GM23248 (cell line): ENCODE measurements around the gene ATP5F1B. TPM values are rescaled to one million over a fixed set of nuclear protein-coding genes. Genes with fewer than 3 reads are reported as not detected.

Experiments
- DNase-seq: peaks from one replicate; pipeline ENCODE4 v3.0.0-alpha.2; 2015
- H2AFZ ChIP-seq: fragments of 200-600 bp; sonication (generic); 2 replicates; pipeline ENCODE4 v1.6.1; 2016; ENCODE audit warnings: antibody characterized with exemption
- H3F3A ChIP-seq: fragments of 200-600 bp; sonication (generic); 2 replicates; pipeline ENCODE4 v1.6.1; 2016; ENCODE audit warnings: mild to moderate bottlenecking, antibody characterized with exemption, mixed run types; ENCODE audit not compliant: insufficient read depth
- H3K27ac ChIP-seq: fragments of 200-600 bp; sonication (generic); 2 replicates; pipeline ENCODE4 v1.5.1; 2016; ENCODE audit warnings: mild to moderate bottlenecking
- H3K27me3 ChIP-seq: fragments of 200-600 bp; sonication (generic); replicated peaks from 2 replicates; pipeline ENCODE4 v1.6.1; 2016; ENCODE audit warnings: mild to moderate bottlenecking; ENCODE audit not compliant: insufficient read depth
- H3K36me3 ChIP-seq: fragments of 200-600 bp; sonication (generic); 2 replicates; pipeline ENCODE4 v1.6.1; 2016; ENCODE audit warnings: low read depth, mild to moderate bottlenecking
- H3K4me1 ChIP-seq: fragments of 200-600 bp; sonication (generic); 2 replicates; pipeline ENCODE4 v1.6.1; 2016; ENCODE audit warnings: mild to moderate bottlenecking; ENCODE audit not compliant: insufficient read depth
- H3K4me2 ChIP-seq: fragments of 200-600 bp; sonication (generic); one replicate; pipeline ENCODE4 v1.6.1; 2016; ENCODE audit warnings: mild to moderate bottlenecking; ENCODE audit not compliant: unreplicated experiment
- H3K4me3 ChIP-seq: fragments of 200-600 bp; sonication (generic); 2 replicates; pipeline ENCODE4 v1.5.1; 2016; ENCODE audit warnings: mild to moderate bottlenecking
- H3K79me2 ChIP-seq: fragments of 200-600 bp; sonication (generic); 2 replicates; pipeline ENCODE4 v1.6.1; 2016; ENCODE audit warnings: mild to moderate bottlenecking; ENCODE audit not compliant: insufficient read depth
- H3K9ac ChIP-seq: fragments of 200-600 bp; sonication (generic); 2 replicates; pipeline ENCODE4 v1.6.1; 2016; ENCODE audit warnings: mild to moderate bottlenecking
- H3K9me2 ChIP-seq: fragments of 200-600 bp; sonication (generic); 2 replicates; pipeline ENCODE4 v1.6.1; 2016; ENCODE audit warnings: mixed run types, mild to moderate bottlenecking, moderate library complexity; ENCODE audit not compliant: insufficient read depth
- H3K9me3 ChIP-seq: fragments of 200-600 bp; sonication (generic); one replicate; pipeline ENCODE4 v1.6.1; 2017; ENCODE audit warnings: low read depth
- H4K20me1 ChIP-seq: fragments of 200-600 bp; sonication (generic); 2 replicates; pipeline ENCODE4 v1.6.0; 2016; ENCODE audit not compliant: insufficient read depth
- EZH2 ChIP-seq: fragments of 200-600 bp; sonication (generic); IDR thresholded peaks from 2 replicates; pipeline ENCODE4 v1.6.1; 2018; ENCODE audit warnings: antibody characterized with exemption, mild to moderate bottlenecking; ENCODE audit not compliant: insufficient read depth, poor library complexity, severe bottlenecking
- EZH2phosphoT487 ChIP-seq: fragments of 200-600 bp; sonication (generic); IDR thresholded peaks from 2 replicates; pipeline ENCODE4 v1.6.1; 2018; ENCODE audit warnings: antibody characterized with exemption, moderate library complexity, mild to moderate bottlenecking, low read depth; ENCODE audit not compliant: insufficient read depth
- WGBS, 2 experiments: methylation state at CpG; one replicate each; pipeline ENCODE4 v1.1.6; 2015 to 2017; ENCODE audit warnings: low lambda C conversion rate in 2 of 2, low coverage in 1 of 2; ENCODE audit errors: missing lambda C conversion rate in 2 of 2; 5-methylcytosine and 5-hydroxymethylcytosine counted together
- in situ Hi-C: fragments of 300-500 bp; cut with MboI; formaldehyde crosslinking; loops from 2 replicates; pipeline ENCODE4 v1.15.0; 2020
- polyA plus RNA-seq: library from polyadenylated mRNA; unstranded; fragments of >200 nt; fragmentation: Nextera tagmentation; extraction: Ambion mirVana; gene quantifications from 2 replicates; pipeline ENCODE4 v1.2.1, GENCODE V29; 2016
- total RNA-seq: library from RNA; depleted of rRNA; stranded (reverse); fragments of >200 nt; shearing (Covaris generic); gene quantifications from 2 replicates; pipeline ENCODE4 v1.2.3, GENCODE V29; 2014

The ATP5F1B gene
- total and polyA plus RNA-seq, 2 experiments from 2014 or later = 505 to 826 TPM

GRCh38 chr12:56630180-56630632, 15.6 kb downstream of the ATP5F1B start, which contains the start of gene BAZ2A:
Gene BAZ2A, minus strand, starts transcription at chr12:56630326. Its CDS starts 12,796 bp downstream, at chr12:56617530.
- Histone ChIP-seq H3F3A (peaks cover 46% of the 10 kb centered on the region), H2AFZ (peak within 1 kb of the TSS; percentile 61), H4K20me1 (0 out of 2 replicates have a peak, but pooled peaks cover 5% of the 10 kb centered on the region), H3K79me2 (peaks cover 100% of the 10 kb centered on the region), H3K9me3 (no peaks in the 10 kb centered on the region), H3K4me3 (peak within 1 kb of the TSS; percentile 84), H3K9me2 (no peaks in the 10 kb centered on the region), H3K4me1 (peaks cover 51% of the 10 kb centered on the region), H3K27ac (peak within 1 kb of the TSS; percentile 83), H3K27me3 (no peaks in the 10 kb centered on the region), H3K36me3 (peaks cover 13% of the 10 kb centered on the region), H3K4me2 (peak within 1 kb of the TSS; percentile 93), H3K9ac (peak within 1 kb of the TSS; percentile 93)
- in situ Hi-C loops = no loop called here
- WGBS, 2 experiments = 2 to 10% methylated on average over 13 to 29 of the region's 31 CpGs
- DNase-seq = peak; percentile 95
- no peak for TF ChIP-seq EZH2phosphoT487
- no peak for TF ChIP-seq EZH2

- Histone ChIP-seq H3K27me3 (no peaks in the 10 kb centered on the region), H3K9ac (peak overlapping the region; percentile 93), H3K4me1 (peaks cover 51% of the 10 kb centered on the region), H3K27ac (peak overlapping the region; percentile 83), H3K4me2 (peak overlapping the region; percentile 93), H3K79me2 (peaks cover 100% of the 10 kb centered on the region), H3K9me2 (no peaks in the 10 kb centered on the region), H4K20me1 (0 out of 2 replicates have a peak, but pooled peaks cover 5% of the 10 kb centered on the region), H3F3A (peaks cover 48% of the 10 kb centered on the region), H3K4me3 (peak overlapping the region; percentile 84), H2AFZ (peak overlapping the region; percentile 61), H3K9me3 (no peaks in the 10 kb centered on the region), H3K36me3 (peaks cover 14% of the 10 kb centered on the region)
- in situ Hi-C loops = no loop called here
- 0 to 1% methylated on average over 33 to 43 of the region's 46 CpGs for WGBS, 2 experiments
- TF ChIP-seq EZH2 (no peak), EZH2phosphoT487 (no peak)
- DNase-seq = peak; percentile 66
Measured at GRCh38 chr12:56629459-56630179, 16.2 kb downstream of the ATP5F1B start.

- H3K27ac ChIP-seq = peak overlapping the region; percentile 83
- H3K79me2 ChIP-seq = peaks cover 100% of the 10 kb centered on the region
- peaks cover 50% of the 10 kb centered on the region for H3K4me1 ChIP-seq
- H3K9me3 ChIP-seq = no peaks in the 10 kb centered on the region
- peaks cover 53% of the 10 kb centered on the region for H3F3A ChIP-seq
- H3K9me2 ChIP-seq = no peaks in the 10 kb centered on the region
- in situ Hi-C loops = no loop called here
- peaks cover 20% of the 10 kb centered on the region for H3K36me3 ChIP-seq
- TF ChIP-seq EZH2phosphoT487 (no peak), EZH2 (no peak)
- peak overlapping the region; percentile 93 for H3K9ac ChIP-seq
- peak overlapping the region; percentile 93 for H3K4me2 ChIP-seq
- peak overlapping the region; percentile 84 for H3K4me3 ChIP-seq
- DNase-seq = peak; percentile 83
- 0 out of 2 replicates have a peak, but pooled peaks cover 5% of the 10 kb centered on the region for H4K20me1 ChIP-seq
- H2AFZ ChIP-seq = peak overlapping the region; percentile 61
- 0% methylated on average over 18 of the region's 18 CpGs for WGBS, 2 experiments
- no peaks in the 10 kb centered on the region for H3K27me3 ChIP-seq
Measured at GRCh38 chr12:56628671-56629458, 16.9 kb downstream of the ATP5F1B start.

GRCh38 chr12:56626701-56627100, 19.1 kb downstream of the ATP5F1B start:
- Histone ChIP-seq H3F3A (peaks cover 53% of the 10 kb centered on the region), H4K20me1 (peaks cover 5% of the 10 kb centered on the region; the same call in 1 of the 2 replicates), H3K4me3 (no peak overlapping the region), H3K36me3 (peaks cover 20% of the 10 kb centered on the region), H3K9me2 (no peaks in the 10 kb centered on the region), H3K9ac (no peak overlapping the region), H3K4me2 (no peak overlapping the region), H3K9me3 (no peaks in the 10 kb centered on the region), H3K4me1 (peaks cover 35% of the 10 kb centered on the region), H3K27ac (peak overlapping the region; percentile 4; the same call in 1 of the 2 replicates), H3K79me2 (peaks cover 100% of the 10 kb centered on the region), H2AFZ (no peak overlapping the region), H3K27me3 (no peaks in the 10 kb centered on the region)
- no peak for TF ChIP-seq EZH2
- TF ChIP-seq EZH2phosphoT487 = no peak
- no peak for DNase-seq
- in situ Hi-C loops = no loop called here
